Measurements from ENCODE around the gene PTPN22.
A peak's percentile ranks its signal among the peaks of the same experiment; 100 is the strongest.

PTPN22 gene

DNA sequence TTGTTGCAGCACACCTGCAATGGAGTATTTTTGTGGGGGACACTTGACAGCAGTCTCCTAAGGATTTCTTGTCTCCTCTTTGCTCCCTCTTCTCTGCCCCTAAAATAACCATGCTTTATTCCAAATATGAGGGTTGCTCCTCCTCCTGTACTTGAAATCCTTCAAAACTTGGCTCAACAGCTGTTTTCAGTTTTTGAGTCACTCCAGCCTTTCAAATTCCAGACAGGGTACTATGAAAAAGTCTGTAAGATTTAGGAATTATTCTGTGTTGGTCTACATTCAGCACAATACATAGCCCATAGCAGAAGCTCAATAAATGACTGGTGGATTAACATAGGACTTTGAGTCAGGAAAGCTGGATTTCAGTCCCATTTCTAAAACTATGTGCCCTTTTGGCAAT is 27.6 kb upstream of the PTPN22 start (continued):
- TF ChIP-seq, protein P1, sequence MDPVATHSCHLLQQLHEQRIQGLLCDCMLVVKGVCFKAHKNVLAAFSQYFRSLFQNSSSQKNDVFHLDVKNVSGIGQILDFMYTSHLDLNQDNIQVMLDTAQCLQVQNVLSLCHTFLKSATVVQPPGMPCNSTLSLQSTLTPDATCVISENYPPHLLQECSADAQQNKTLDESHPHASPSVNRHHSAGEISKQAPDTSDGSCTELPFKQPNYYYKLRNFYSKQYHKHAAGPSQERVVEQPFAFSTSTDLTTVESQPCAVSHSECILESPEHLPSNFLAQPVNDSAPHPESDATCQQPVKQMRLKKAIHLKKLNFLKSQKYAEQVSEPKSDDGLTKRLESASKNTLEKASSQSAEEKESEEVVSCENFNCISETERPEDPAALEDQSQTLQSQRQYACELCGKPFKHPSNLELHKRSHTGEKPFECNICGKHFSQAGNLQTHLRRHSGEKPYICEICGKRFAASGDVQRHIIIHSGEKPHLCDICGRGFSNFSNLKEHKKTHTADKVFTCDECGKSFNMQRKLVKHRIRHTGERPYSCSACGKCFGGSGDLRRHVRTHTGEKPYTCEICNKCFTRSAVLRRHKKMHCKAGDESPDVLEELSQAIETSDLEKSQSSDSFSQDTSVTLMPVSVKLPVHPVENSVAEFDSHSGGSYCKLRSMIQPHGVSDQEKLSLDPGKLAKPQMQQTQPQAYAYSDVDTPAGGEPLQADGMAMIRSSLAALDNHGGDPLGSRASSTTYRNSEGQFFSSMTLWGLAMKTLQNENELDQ (tag by site-specific recombination; IDR thresholded peaks at IDR 0.05; ENCODE audit: low read depth) = no peak

DNA sequence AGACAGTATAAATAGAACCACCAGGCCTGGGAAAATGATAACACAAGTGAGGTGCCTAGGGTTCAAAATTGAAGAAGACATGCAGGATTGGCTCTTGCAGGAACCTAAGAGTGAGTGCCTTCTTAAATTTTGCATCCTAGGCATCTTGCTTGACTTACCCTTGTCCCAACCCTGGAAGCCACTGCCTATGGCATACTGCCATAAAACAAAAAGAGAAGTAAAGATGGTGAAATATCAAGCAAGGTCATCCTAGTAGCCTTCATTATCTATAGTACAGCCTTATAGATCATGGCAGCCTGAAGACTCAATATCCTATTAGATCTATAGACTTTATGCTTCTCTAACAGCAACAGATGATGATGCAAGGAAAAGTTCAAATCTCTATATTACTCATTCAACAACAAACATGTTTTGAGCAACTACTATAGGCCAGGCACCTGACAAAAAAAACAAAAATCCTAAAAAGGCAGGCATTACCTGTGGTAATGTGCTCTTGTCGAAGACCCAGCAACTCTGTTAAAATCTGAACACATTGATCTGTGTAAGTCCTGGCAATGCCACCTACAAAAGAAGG is 26.8 kb upstream of the PTPN22 start:
- peaks cover 6 to 87% of the 10 kb centered on the region in 2 experiments for H3K36me3 ChIP-seq (ENCODE audit: control insufficient read depth in 2 of 2, insufficient read depth in 1 of 2, low read length in 2 of 2)
- no peaks in the 10 kb centered on the region for H3K9me3 ChIP-seq (ENCODE audit: control insufficient read depth, insufficient read depth, low read depth, low read length)
- TF ChIP-seq SCRT2 (tag by site-specific recombination; IDR thresholded peaks at IDR 0.05) (peak; percentile 40), ZNF146 (tag by site-specific recombination; IDR thresholded peaks at IDR 0.05) (no peak)
- no peak overlapping the region for H3K27ac ChIP-seq (ENCODE audit: extremely low read depth, low read depth, low read length)
- no peak overlapping the region for H3K4me3 ChIP-seq (ENCODE audit: low read depth, low read length)
- H3K4me1 ChIP-seq (ENCODE audit: control insufficient read depth, insufficient read depth, low read length) = no peaks in the 10 kb centered on the region
- ChIA-PET CTCF (no interaction called here), POLR2A (no interaction called here)

DNA sequence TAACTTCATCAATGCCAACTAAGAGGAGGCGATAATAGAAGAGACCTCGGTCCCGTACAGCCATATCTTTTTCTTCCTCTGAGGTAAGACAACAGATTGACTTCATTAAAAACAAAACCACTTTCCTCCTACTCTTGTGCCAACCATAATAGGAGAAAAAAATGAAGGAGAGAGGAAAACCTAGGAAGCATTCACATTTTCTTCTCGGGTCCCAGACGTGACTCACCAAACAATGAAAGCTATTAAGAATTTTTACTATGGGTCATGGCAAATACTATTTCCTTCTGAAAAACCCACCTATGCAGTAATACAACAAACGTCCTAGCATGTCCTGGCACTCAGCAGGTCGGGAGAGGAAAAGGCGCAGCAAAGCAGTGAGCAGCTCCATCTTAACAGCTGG is 24.4 kb upstream of the PTPN22 start:
- no peak overlapping the region for H3K4me3 ChIP-seq (ENCODE audit: low read depth, low read length)
- ChIA-PET POLR2A (no interaction called here), CTCF (interaction anchor here (0.7 to 1.0 kb wide), 2 partner anchors 8 to 385 kb away, joined by 3 read pairs; partner anchors contain the start of gene AP4B1)
- H3K4me1 ChIP-seq (ENCODE audit: control insufficient read depth, insufficient read depth, low read length) = no peaks in the 10 kb centered on the region
- no peaks in the 10 kb centered on the region for H3K9me3 ChIP-seq (ENCODE audit: control insufficient read depth, insufficient read depth, low read depth, low read length)
- no peak overlapping the region for H3K27ac ChIP-seq (ENCODE audit: extremely low read depth, low read depth, low read length)
- TF ChIP-seq ZNF202 (tag by site-specific recombination; IDR thresholded peaks at IDR 0.05; ENCODE audit: borderline replicate concordance) (no peak), GLIS1 (tag by site-specific recombination; IDR thresholded peaks at IDR 0.05) (no peak), ZNF133 (tag by site-specific recombination; IDR thresholded peaks at IDR 0.05) (no peak), RBAK (tag by site-specific recombination; IDR thresholded peaks at IDR 0.05) (no peak), ZNF223 (tag by site-specific recombination; IDR thresholded peaks at IDR 0.05) (no peak), ZNF157 (tag by site-specific recombination; IDR thresholded peaks at IDR 0.05) (no peak)
- TF ChIP-seq, protein P2, sequence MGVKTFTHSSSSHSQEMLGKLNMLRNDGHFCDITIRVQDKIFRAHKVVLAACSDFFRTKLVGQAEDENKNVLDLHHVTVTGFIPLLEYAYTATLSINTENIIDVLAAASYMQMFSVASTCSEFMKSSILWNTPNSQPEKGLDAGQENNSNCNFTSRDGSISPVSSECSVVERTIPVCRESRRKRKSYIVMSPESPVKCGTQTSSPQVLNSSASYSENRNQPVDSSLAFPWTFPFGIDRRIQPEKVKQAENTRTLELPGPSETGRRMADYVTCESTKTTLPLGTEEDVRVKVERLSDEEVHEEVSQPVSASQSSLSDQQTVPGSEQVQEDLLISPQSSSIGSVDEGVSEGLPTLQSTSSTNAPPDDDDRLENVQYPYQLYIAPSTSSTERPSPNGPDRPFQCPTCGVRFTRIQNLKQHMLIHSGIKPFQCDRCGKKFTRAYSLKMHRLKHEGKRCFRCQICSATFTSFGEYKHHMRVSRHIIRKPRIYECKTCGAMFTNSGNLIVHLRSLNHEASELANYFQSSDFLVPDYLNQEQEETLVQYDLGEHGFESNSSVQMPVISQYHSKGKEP (tag by site-specific recombination; IDR thresholded peaks at IDR 0.05) = no peak
- TF ChIP-seq, protein P3, sequence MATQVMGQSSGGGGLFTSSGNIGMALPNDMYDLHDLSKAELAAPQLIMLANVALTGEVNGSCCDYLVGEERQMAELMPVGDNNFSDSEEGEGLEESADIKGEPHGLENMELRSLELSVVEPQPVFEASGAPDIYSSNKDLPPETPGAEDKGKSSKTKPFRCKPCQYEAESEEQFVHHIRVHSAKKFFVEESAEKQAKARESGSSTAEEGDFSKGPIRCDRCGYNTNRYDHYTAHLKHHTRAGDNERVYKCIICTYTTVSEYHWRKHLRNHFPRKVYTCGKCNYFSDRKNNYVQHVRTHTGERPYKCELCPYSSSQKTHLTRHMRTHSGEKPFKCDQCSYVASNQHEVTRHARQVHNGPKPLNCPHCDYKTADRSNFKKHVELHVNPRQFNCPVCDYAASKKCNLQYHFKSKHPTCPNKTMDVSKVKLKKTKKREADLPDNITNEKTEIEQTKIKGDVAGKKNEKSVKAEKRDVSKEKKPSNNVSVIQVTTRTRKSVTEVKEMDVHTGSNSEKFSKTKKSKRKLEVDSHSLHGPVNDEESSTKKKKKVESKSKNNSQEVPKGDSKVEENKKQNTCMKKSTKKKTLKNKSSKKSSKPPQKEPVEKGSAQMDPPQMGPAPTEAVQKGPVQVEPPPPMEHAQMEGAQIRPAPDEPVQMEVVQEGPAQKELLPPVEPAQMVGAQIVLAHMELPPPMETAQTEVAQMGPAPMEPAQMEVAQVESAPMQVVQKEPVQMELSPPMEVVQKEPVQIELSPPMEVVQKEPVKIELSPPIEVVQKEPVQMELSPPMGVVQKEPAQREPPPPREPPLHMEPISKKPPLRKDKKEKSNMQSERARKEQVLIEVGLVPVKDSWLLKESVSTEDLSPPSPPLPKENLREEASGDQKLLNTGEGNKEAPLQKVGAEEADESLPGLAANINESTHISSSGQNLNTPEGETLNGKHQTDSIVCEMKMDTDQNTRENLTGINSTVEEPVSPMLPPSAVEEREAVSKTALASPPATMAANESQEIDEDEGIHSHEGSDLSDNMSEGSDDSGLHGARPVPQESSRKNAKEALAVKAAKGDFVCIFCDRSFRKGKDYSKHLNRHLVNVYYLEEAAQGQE (tag by site-specific recombination; IDR thresholded peaks at IDR 0.05) = no peak
- TF ChIP-seq, protein P4, sequence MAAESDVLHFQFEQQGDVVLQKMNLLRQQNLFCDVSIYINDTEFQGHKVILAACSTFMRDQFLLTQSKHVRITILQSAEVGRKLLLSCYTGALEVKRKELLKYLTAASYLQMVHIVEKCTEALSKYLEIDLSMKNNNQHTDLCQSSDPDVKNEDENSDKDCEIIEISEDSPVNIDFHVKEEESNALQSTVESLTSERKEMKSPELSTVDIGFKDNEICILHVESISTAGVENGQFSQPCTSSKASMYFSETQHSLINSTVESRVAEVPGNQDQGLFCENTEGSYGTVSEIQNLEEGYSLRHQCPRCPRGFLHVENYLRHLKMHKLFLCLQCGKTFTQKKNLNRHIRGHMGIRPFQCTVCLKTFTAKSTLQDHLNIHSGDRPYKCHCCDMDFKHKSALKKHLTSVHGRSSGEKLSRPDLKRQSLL (tag by site-specific recombination; IDR thresholded peaks at IDR 0.05) = no peak
- TF ChIP-seq, protein P5, sequence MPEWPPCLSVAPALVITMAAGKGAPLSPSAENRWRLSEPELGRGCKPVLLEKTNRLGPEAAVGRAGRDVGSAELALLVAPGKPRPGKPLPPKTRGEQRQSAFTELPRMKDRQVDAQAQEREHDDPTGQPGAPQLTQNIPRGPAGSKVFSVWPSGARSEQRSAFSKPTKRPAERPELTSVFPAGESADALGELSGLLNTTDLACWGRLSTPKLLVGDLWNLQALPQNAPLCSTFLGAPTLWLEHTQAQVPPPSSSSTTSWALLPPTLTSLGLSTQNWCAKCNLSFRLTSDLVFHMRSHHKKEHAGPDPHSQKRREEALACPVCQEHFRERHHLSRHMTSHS (tag by site-specific recombination; IDR thresholded peaks at IDR 0.05) = no peak
- TF ChIP-seq, protein P6, sequence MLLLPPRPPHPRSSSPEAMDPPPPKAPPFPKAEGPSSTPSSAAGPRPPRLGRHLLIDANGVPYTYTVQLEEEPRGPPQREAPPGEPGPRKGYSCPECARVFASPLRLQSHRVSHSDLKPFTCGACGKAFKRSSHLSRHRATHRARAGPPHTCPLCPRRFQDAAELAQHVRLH (tag by site-specific recombination; IDR thresholded peaks at IDR 0.05) = no peak
- H3K36me3 ChIP-seq (ENCODE audit: control insufficient read depth in 2 of 2, insufficient read depth in 1 of 2, low read length in 2 of 2) = peaks cover 6 to 66% of the 10 kb centered on the region in 2 experiments
